ENCODE results near the gene STK35. TPM values are rescaled to one million over a fixed set of nuclear protein-coding genes. Genes with fewer than 3 reads are reported as not detected.

The STK35 gene
- total and polyA plus RNA-seq, 2 experiments from 2014 or later, result 14.2 to 59.7 TPM

GRCh38 chr20:2173186-2173585, 71.6 kb downstream of the STK35 start (continued):
- TF ChIP-seq REST (IDR thresholded peaks at IDR 0.05; ENCODE audit: unreplicated experiment), result no peak
- no peak for TF ChIP-seq CREB1 (CRISPR knock-in tag; IDR thresholded peaks at IDR 0.05; ENCODE audit: low read depth)
- no peak for TF ChIP-seq ZNF331 (CRISPR knock-in tag; IDR thresholded peaks at IDR 0.05; ENCODE audit: low read depth)
- TF ChIP-seq STAT1 (IDR thresholded peaks at IDR 0.05; ENCODE audit: unreplicated experiment), result no peak
- TF ChIP-seq NANOG (IDR thresholded peaks at IDR 0.05; ENCODE audit: borderline replicate concordance), result no peak
- TF ChIP-seq EZH2 (IDR thresholded peaks at IDR 0.05; ENCODE audit: low read depth, unreplicated experiment), result no peak

- Histone ChIP-seq H3K79me2 (replicated peaks; ENCODE audit: insufficient read depth) (no peaks in the 10 kb centered on the region), H3K4me3 (no peak overlapping the region), H2AFZ (no peak overlapping the region), H3K4me2 (no peak overlapping the region), H3K27me3 (ENCODE audit: insufficient read depth) (no peaks in the 10 kb centered on the region), H3K9me2 (ENCODE audit: insufficient read depth) (no peaks in the 10 kb centered on the region), H3K36me3 (ENCODE audit: insufficient read depth) (no peaks in the 10 kb centered on the region), H3K4me1 (ENCODE audit: insufficient read depth) (no peaks in the 10 kb centered on the region), H3K27ac (ENCODE audit: low read depth) (no peak overlapping the region), H4K20me1 (replicated peaks; ENCODE audit: insufficient read depth) (no peaks in the 10 kb centered on the region), H3F3A (replicated peaks; ENCODE audit: low read depth) (no peaks in the 10 kb centered on the region)
- no peak for ATAC-seq
- Mint-ChIP-seq H3K9me3 (no peaks in the 10 kb centered on the region), H3K4me1 (peaks cover 2% of the 10 kb centered on the region; the same call in 2 of the 3 replicates), H3K36me3 (ENCODE audit: low read depth) (no peaks in the 10 kb centered on the region), H3K27me3 (ENCODE audit: insufficient read depth, low read depth, poor library complexity) (peaks cover 6% of the 10 kb centered on the region), H3K27ac (no peak overlapping the region), H3K4me3 (no peak overlapping the region)
- DNase-seq (ENCODE audit: low spot score), result no peak
- TF ChIP-seq EZH2phosphoT487 (IDR thresholded peaks at IDR 0.05; ENCODE audit: unreplicated experiment) (no peak), STAT1 (IDR thresholded peaks at IDR 0.05; ENCODE audit: unreplicated experiment) (no peak), ZNF462 (CRISPR knock-in tag; IDR thresholded peaks at IDR 0.05) (no peak), NANOG (IDR thresholded peaks at IDR 0.05; ENCODE audit: borderline replicate concordance) (no peak), CTCF (conservative IDR thresholded peaks at IDR 0.05; ENCODE audit: low read depth in 2 of 2) (no peak), POLR2AphosphoS5 (IDR thresholded peaks at IDR 0.05; ENCODE audit: low read depth) (no peak), ZNF114 (CRISPR knock-in tag; IDR thresholded peaks at IDR 0.05) (no peak), ZNF331 (CRISPR knock-in tag; IDR thresholded peaks at IDR 0.05; ENCODE audit: low read depth) (no peak), EZH2 (IDR thresholded peaks at IDR 0.05; ENCODE audit: low read depth, unreplicated experiment) (no peak), JUNB (IDR thresholded peaks at IDR 0.05; ENCODE audit: unreplicated experiment) (no peak)
These were observed 72.4 kb downstream of the STK35 start for GRCh38 chr20:2174067-2174466.
